K562 (cell line): ENCODE measurements around the gene KCNAB1. TPM values are rescaled to one million over a fixed set of nuclear protein-coding genes. Genes with fewer than 3 reads are reported as not detected.

ENCODE experiments used
- ATAC-seq: fragments of 200-7000 bp; cut with Tn5 transposase; 3 replicates; pipeline ENCODE4 v1.9.1; 2020; ENCODE audit warnings: moderate library complexity
- BruUV-seq: library from RNA; stranded (reverse); fragments of 400-500 nt; replicated peaks from 2 replicates; lab custom pipeline; 2021; lab: Mats Ljungman, UMichigan
- CTCF ChIA-PET: fragments of 300-600 bp; formaldehyde crosslinking; extraction: SDS; loops from one replicate; lab custom pipeline; 2021; ENCODE audit warnings: low intra/inter-chr PET ratio; lab: Yijun Ruan, JAX
- POLR2A ChIA-PET: fragments of 300-600, 350-650 bp; sonication (Branson Sonifier 250); formaldehyde crosslinking; extraction: SDS; loops from one replicate; lab custom pipeline; 2021; ENCODE audit warnings: antibody characterized with exemption, inconsistent platforms; lab: Yijun Ruan, JAX
- DNase-seq, 4 experiments: peaks; one replicate each; pipeline versions ENCODE4 v3.0.0 to v3.0.0-alpha.2; 2011 to 2018; ENCODE audit warnings: low spot score in 3 of 4, mixed read lengths in 3 of 4; ENCODE audit errors: extremely low read depth in 1 of 4
- FAIRE-seq: peaks from 2 replicates; lab custom pipeline; 2011; peaks lifted over from hg19 to GRCh38; lab: Jason Lieb, UNC
- H2AFZ ChIP-seq: 2 replicates; pipeline ENCODE4 v1.6.0; 2011; ENCODE audit warnings: low read depth, low read length, control low read depth, inconsistent platforms
- H3K27ac ChIP-seq: fragments of 200-600 bp; 3 replicates; pipeline ENCODE4 v1.8.0; 2011; ENCODE audit warnings: low read depth, mild to moderate bottlenecking, control low read depth, inconsistent platforms, low read length, moderate library complexity, mixed read lengths; ENCODE audit errors: extremely low read depth
- H3K27me3 ChIP-seq, 2 experiments: fragments of 300-600 bp in 1 of 2; 2 replicates in 1 of 2; 3 replicates in 1 of 2; pipeline versions ENCODE4 v1.6.0 to v1.8.0; 2011; ENCODE audit warnings: inconsistent platforms in 2 of 2, low read length in 2 of 2, mild to moderate bottlenecking in 1 of 2, mixed read lengths in 1 of 2, moderate library complexity in 1 of 2; ENCODE audit not compliant: control insufficient read depth in 2 of 2, insufficient read depth in 2 of 2
- H3K36me3 ChIP-seq: fragments of 300-600 bp; 3 replicates; pipeline ENCODE4 v1.8.0; 2011; ENCODE audit warnings: mild to moderate bottlenecking, low read length, inconsistent platforms; ENCODE audit not compliant: control insufficient read depth, insufficient read depth
- H3K4me1 ChIP-seq, 2 experiments: fragments of 200-600 bp in 1 of 2; replicated peaks in 1 of 2; 2 replicates in 1 of 2; 3 replicates in 1 of 2; pipeline versions ENCODE4 v1.5.1 to v1.8.0; 2011; ENCODE audit warnings: inconsistent platforms in 2 of 2, low read length in 2 of 2, mild to moderate bottlenecking in 1 of 2, mixed read lengths in 1 of 2, moderate library complexity in 1 of 2; ENCODE audit not compliant: control insufficient read depth in 2 of 2, insufficient read depth in 2 of 2
- H3K4me2 ChIP-seq: 2 replicates; pipeline ENCODE4 v1.6.1; 2011; ENCODE audit warnings: low read length, control low read depth, inconsistent platforms, mixed read lengths; ENCODE audit not compliant: insufficient read depth
- H3K4me3 ChIP-seq: fragments of 200-600 bp; sonication (generic), shearing (Covaris generic); 2 replicates; pipeline ENCODE4 v1.5.1; 2016; ENCODE audit warnings: control low read depth, inconsistent platforms
- H3K79me2 ChIP-seq: fragments of 200-600 bp; 3 replicates; pipeline ENCODE4 v1.8.0; 2011; ENCODE audit warnings: low read length, inconsistent platforms; ENCODE audit not compliant: control insufficient read depth, insufficient read depth
- H3K9ac ChIP-seq, 2 experiments: 2 replicates each; pipeline versions ENCODE4 v1.6.0 to v1.6.1; 2011; ENCODE audit warnings: low read depth in 2 of 2, low read length in 2 of 2, control low read depth in 1 of 2, inconsistent platforms in 1 of 2, mild to moderate bottlenecking in 1 of 2, mixed read lengths in 1 of 2; ENCODE audit not compliant: insufficient read depth in 1 of 2
- H3K9me1 ChIP-seq: one replicate; pipeline ENCODE4 v1.6.0; 2011; ENCODE audit warnings: inconsistent platforms, mild to moderate bottlenecking, low read length, moderate library complexity; ENCODE audit not compliant: control insufficient read depth, insufficient read depth
- H3K9me3 ChIP-seq: replicated peaks from 2 replicates; pipeline ENCODE4 v1.5.1; 2011; ENCODE audit warnings: low read depth, low read length, inconsistent platforms; ENCODE audit not compliant: control insufficient read depth, insufficient read depth
- H4K20me1 ChIP-seq: replicated peaks from 2 replicates; pipeline ENCODE4 v1.6.1; 2011; ENCODE audit warnings: low read length, inconsistent platforms, mixed read lengths; ENCODE audit not compliant: control insufficient read depth, insufficient read depth
- CTBP1 ChIP-seq: fragments of 450-650 bp; IDR thresholded peaks from 2 replicates; pipeline ENCODE4 v1.6.1; 2016; ENCODE audit warnings: borderline replicate concordance
- FOXA3 ChIP-seq, 2 experiments: fragments of 450-650 bp in 1 of 2; sonication (generic) in 1 of 2; formaldehyde crosslinking; IDR thresholded peaks in 1 of 2; conservative IDR thresholded peaks in 1 of 2; 2 replicates each; pipeline versions ENCODE4 v1.4.0 to v1.8.0; 2020 to 2022; ENCODE audit warnings: mild to moderate bottlenecking in 2 of 2, missing genetic modification reagents in 1 of 2
- FOXJ3 ChIP-seq: sonication (generic); formaldehyde crosslinking; IDR thresholded peaks from 2 replicates; pipeline ENCODE4 v1.4.0; 2020; ENCODE audit warnings: mild to moderate bottlenecking, missing genetic modification reagents
- HNRNPK ChIP-seq: fragments of 200-400 bp; formaldehyde crosslinking; IDR thresholded peaks from one replicate; pipeline ENCODE4 v1.6.1; 2018; ENCODE audit warnings: mild to moderate bottlenecking, low read depth, low read length; ENCODE audit not compliant: poor library complexity, severe bottlenecking
- IRF1 ChIP-seq: sonication (generic); formaldehyde crosslinking; IDR thresholded peaks from 2 replicates; pipeline ENCODE4 v1.8.0; 2022; ENCODE audit warnings: missing genetic modification reagents, mild to moderate bottlenecking, borderline replicate concordance
- MCM2 ChIP-seq: fragments of 450-650 bp; IDR thresholded peaks from 2 replicates; pipeline ENCODE4 v1.6.1; 2017; ENCODE audit warnings: low read depth, mild to moderate bottlenecking
- MLX ChIP-seq, 2 experiments: fragments of 450-650 bp in 1 of 2; sonication (generic) in 1 of 2; formaldehyde crosslinking; conservative IDR thresholded peaks; 2 replicates each; pipeline versions ENCODE4 v1.4.0 to v1.8.1; 2020 to 2022; ENCODE audit warnings: mild to moderate bottlenecking in 1 of 2, missing genetic modification reagents in 1 of 2
- MYNN ChIP-seq, 2 experiments: sonication (generic); formaldehyde crosslinking in 1 of 2; IDR thresholded peaks; 2 replicates each; pipeline versions ENCODE4 v1.5.0 to v1.6.1; 2016 to 2020; ENCODE audit warnings: antibody characterized with exemption in 1 of 2, missing genetic modification reagents in 1 of 2
- NR2F6 ChIP-seq: fragments of 450-650 bp; formaldehyde crosslinking; IDR thresholded peaks from 2 replicates; pipeline ENCODE4 v1.4.0; 2020; ENCODE audit warnings: mild to moderate bottlenecking
- SLC30A9 ChIP-seq: fragments of 250-450 bp; sonication (Bioruptor Pico); IDR thresholded peaks from 2 replicates; pipeline ENCODE4 v1.8.0; 2022; ENCODE audit warnings: mild to moderate bottlenecking, moderate library complexity
- SNIP1 ChIP-seq: fragments of 450-650 bp; IDR thresholded peaks from 2 replicates; pipeline ENCODE4 v1.7.1; 2017; ENCODE audit warnings: low read depth, mild to moderate bottlenecking
- SREBF2 ChIP-seq: sonication (generic); formaldehyde crosslinking; IDR thresholded peaks from 2 replicates; pipeline ENCODE4 v1.4.0; 2020; ENCODE audit warnings: mild to moderate bottlenecking, missing genetic modification reagents
- TCF3 ChIP-seq: sonication (generic); formaldehyde crosslinking; IDR thresholded peaks from 2 replicates; pipeline ENCODE4 v1.4.0; 2020; ENCODE audit warnings: mild to moderate bottlenecking, missing genetic modification reagents
- ZNF780A ChIP-seq: fragments of 250-450 bp; sonication (Bioruptor Pico); IDR thresholded peaks from 2 replicates; pipeline ENCODE4 v1.5.0; 2021; ENCODE audit warnings: mild to moderate bottlenecking
- WGBS: fragments of 100-300 bp; shearing (Covaris generic); methylation state at CpG from one replicate; pipeline ENCODE4 v1.1.6; 2016; ENCODE audit warnings: low coverage, mixed read lengths; ENCODE audit not compliant: insufficient coverage; ENCODE audit errors: missing lambda C conversion rate; 5-methylcytosine and 5-hydroxymethylcytosine counted together
- in situ Hi-C: fragments of 300-500 bp; cut with MboI; formaldehyde crosslinking; loops from 4 replicates; pipeline ENCODE4 v1.15.0; 2018; ENCODE audit warnings: inconsistent platforms, mixed read lengths
- intact Hi-C: fragments of 100-400 bp; cut with micrococcal nuclease; formaldehyde crosslinking; loops from 2 replicates; pipeline ENCODE4 v1.14.2; 2022
- polyA plus RNA-seq, 8 experiments: library from polyadenylated mRNA; depleted of rRNA in 4 of 8; stranded (reverse) in 5 of 8; unstranded in 3 of 8; fragments of >200 nt; fragmentation: Nextera tagmentation in 2 of 8; fragmentation: Illumina TruSeq in 1 of 8; extraction: Ambion mirVana in 2 of 8; extraction: Trizol in 1 of 8; gene quantifications; 2 replicates each; pipeline versions ENCODE4 v1.2.1 to v1.2.3, GENCODE V29; 2011 to 2014; ENCODE audit warnings: inconsistent platforms in 1 of 8, missing spikeins in 1 of 8
- total RNA-seq, 7 experiments: library from RNA; depleted of rRNA in 6 of 7; stranded (reverse); fragments of >200 nt in 6 of 7; fragmentation: Illumina TruSeq in 2 of 7; extraction: Trizol in 2 of 7; gene quantifications; 2 replicates each; pipeline versions ENCODE4 v1.2.1 to v1.2.3, GENCODE V29; 2011 to 2021; ENCODE audit warnings: low replicate concordance in 1 of 7
- TF ChIP-seq, protein P1 (sequence below), 2 experiments: fragments of 250-450 bp in 1 of 2; fragments of 450-650 bp in 1 of 2; sonication (Bioruptor Pico) in 1 of 2; IDR thresholded peaks; 2 replicates each; pipeline versions ENCODE4 v1.6.1 to v1.8.0; 2016 to 2021; ENCODE audit warnings: mild to moderate bottlenecking in 2 of 2, moderate library complexity in 2 of 2, missing compliant biosample characterization in 1 of 2, missing genetic modification characterization in 1 of 2

The KCNAB1 gene
- total and polyA plus RNA-seq, 9 of the 15 experiments (the other 6 are each of a cell fraction or from before 2014, with no cell fraction given) = 0.14 to 1.2 (median 0.51) TPM

DNA sequence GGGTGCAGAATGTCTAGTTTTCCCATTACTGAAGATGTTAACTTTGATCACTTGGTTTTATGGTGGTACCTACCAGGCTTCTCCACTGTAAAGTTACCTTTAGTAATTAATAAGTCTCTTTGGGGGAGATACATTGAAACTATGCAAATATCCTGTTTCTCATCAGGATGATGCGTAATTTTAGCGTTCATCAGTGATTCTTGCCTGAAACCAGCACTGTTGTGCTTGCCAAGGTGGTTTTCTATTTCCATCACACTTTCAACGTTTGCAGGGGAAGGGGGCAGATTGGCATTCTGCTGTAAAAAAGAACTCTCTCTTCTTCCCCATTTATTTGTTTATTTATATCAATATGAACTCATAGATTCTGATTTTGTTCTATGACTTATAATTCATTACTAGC, 373.5 kb downstream of the KCNAB1 start:
- ATAC-seq = no peak
- H3K9me3 ChIP-seq = 0 out of 2 replicates have a peak, but pooled peaks cover 2% of the 10 kb centered on the region
- no peak overlapping the region for H3K4me3 ChIP-seq
- WGBS = 28% methylated on average over 3 of the region's 3 CpGs
- TF ChIP-seq SLC30A9 (CRISPR knock-in tag) = no peak
- TF ChIP-seq IRF1 = no peak
- TF ChIP-seq FOXA3 (CRISPR knock-in tag; conservative IDR thresholded peaks at IDR 0.05 in 1 of 2, IDR thresholded peaks at IDR 0.05 in 1 of 2) = no peak
- no peak for TF ChIP-seq SNIP1
- TF ChIP-seq NR2F6 (CRISPR knock-in tag) = no peak
- no peak for TF ChIP-seq CTBP1
- no peak for TF ChIP-seq TCF3
- no peak for TF ChIP-seq MLX (CRISPR knock-in tag; conservative IDR thresholded peaks at IDR 0.05)
- TF ChIP-seq MYNN (IDR thresholded peaks at IDR 0.05) = no peak
- no peak for TF ChIP-seq MYNN (CRISPR knock-in tag; IDR thresholded peaks at IDR 0.05)
- TF ChIP-seq FOXJ3 = no peak
- TF ChIP-seq, protein P1, sequence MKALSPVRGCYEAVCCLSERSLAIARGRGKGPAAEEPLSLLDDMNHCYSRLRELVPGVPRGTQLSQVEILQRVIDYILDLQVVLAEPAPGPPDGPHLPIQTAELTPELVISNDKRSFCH (CRISPR knock-in tag; IDR thresholded peaks at IDR 0.05) = no peak
- TF ChIP-seq, protein P1 (tag; IDR thresholded peaks at IDR 0.05) = no peak
- no peak for TF ChIP-seq HNRNPK
- TF ChIP-seq MCM2 = no peak
- no peak for TF ChIP-seq ZNF780A (CRISPR knock-in tag)
- TF ChIP-seq SREBF2 (CRISPR knock-in tag) = no peak
- H3K4me2 ChIP-seq = no peak overlapping the region
- ChIA-PET POLR2A (interaction anchor here (0.7 kb wide), 1 partner anchor 11 kb away, joined by 3 read pairs; no protein-coding TSS in a partner anchor), CTCF (no interaction called here)
- H3K27me3 ChIP-seq = no peaks in the 10 kb centered on the region
- no peaks in the 10 kb centered on the region for H3K79me2 ChIP-seq
- no peak for DNase-seq
- no peak for FAIRE-seq
- in situ Hi-C loops (no loop called here), intact Hi-C loops (no loop called here)
- no peaks in the 10 kb centered on the region for H3K36me3 ChIP-seq
- no peak overlapping the region for H3K9ac ChIP-seq
- H4K20me1 ChIP-seq = no peaks in the 10 kb centered on the region
- H3K9me1 ChIP-seq = no peaks in the 10 kb centered on the region
- H3K27ac ChIP-seq = no peak overlapping the region
- BruUV-seq = no TSS peak
- H3K4me1 ChIP-seq = peaks cover 0 to 23% of the 10 kb centered on the region in 2 experiments; a peak in 2 of 5 replicates
- no peak overlapping the region for H2AFZ ChIP-seq
